Liver (tissue), 9 donors: Measurements from ENCODE around the gene SBF2. TPM values are rescaled to one million over a fixed set of nuclear protein-coding genes. Genes with fewer than 3 reads are reported as not detected.

ENCODE experiments used
- DNase-seq: peaks from one replicate; pipeline ENCODE4 v3.0.0-alpha.2; 2017; ENCODE audit warnings: low spot score
- H3K27ac ChIP-seq, 2 donors: one replicate each; pipeline ENCODE4 v1.7.0; 2013; ENCODE audit warnings: inconsistent platforms in 2 of 2, low read length in 2 of 2, control low read depth in 1 of 2, low read depth in 1 of 2, mild to moderate bottlenecking in 1 of 2
- H3K27me3 ChIP-seq, 4 donors: one replicate each; pipeline versions ENCODE4 v1.6.1 to v1.7.0; 2013; ENCODE audit warnings: low read length in 3 of 4, inconsistent platforms in 1 of 4, mild to moderate bottlenecking in 1 of 4, moderate library complexity in 1 of 4; ENCODE audit not compliant: control insufficient read depth in 4 of 4, insufficient read depth in 4 of 4
- H3K36me3 ChIP-seq, 4 donors: one replicate each; pipeline versions ENCODE4 v1.6.1 to v1.7.0; 2013; ENCODE audit warnings: low read length in 3 of 4, mild to moderate bottlenecking in 3 of 4, low read depth in 1 of 4, moderate library complexity in 1 of 4; ENCODE audit not compliant: control insufficient read depth in 4 of 4, insufficient read depth in 3 of 4
- H3K4me1 ChIP-seq, 4 donors: one replicate each; pipeline versions ENCODE4 v1.6.1 to v1.7.0; 2013; ENCODE audit warnings: low read length in 3 of 4, mild to moderate bottlenecking in 3 of 4, moderate library complexity in 1 of 4; ENCODE audit not compliant: control insufficient read depth in 4 of 4, insufficient read depth in 4 of 4
- H3K4me3 ChIP-seq, 3 donors: one replicate each; pipeline versions ENCODE4 v1.6.1 to v1.7.0; 2013; ENCODE audit warnings: low read length in 3 of 3, control low read depth in 1 of 3, low read depth in 1 of 3, mild to moderate bottlenecking in 1 of 3
- H3K9ac ChIP-seq, 2 donors: one replicate each; pipeline ENCODE4 v1.7.0; 2013; ENCODE audit warnings: low read length in 2 of 2, mild to moderate bottlenecking in 2 of 2, moderate library complexity in 2 of 2, control low read depth in 1 of 2, low read depth in 1 of 2
- H3K9me3 ChIP-seq, 4 donors: one replicate each; pipeline versions ENCODE4 v1.6.1 to v1.7.0; 2013; ENCODE audit warnings: low read length in 3 of 4; ENCODE audit not compliant: control insufficient read depth in 4 of 4
- EGR1 ChIP-seq, 2 donors: IDR thresholded peaks; 2 replicates each; pipeline ENCODE4 v1.6.1; 2016 to 2018; ENCODE audit warnings: antibody characterized with exemption in 2 of 2, low read depth in 2 of 2
- FOXA1 ChIP-seq: IDR thresholded peaks from 2 replicates; pipeline ENCODE4 v1.6.1; 2016; ENCODE audit warnings: antibody characterized with exemption
- FOXA2 ChIP-seq: IDR thresholded peaks from 2 replicates; pipeline ENCODE4 v1.6.1; 2016; ENCODE audit warnings: antibody characterized with exemption
- GABPA ChIP-seq, 2 donors: IDR thresholded peaks in 1 of 2; conservative IDR thresholded peaks in 1 of 2; 2 replicates each; pipeline ENCODE4 v1.6.1; 2016; ENCODE audit warnings: antibody characterized with exemption in 2 of 2, mild to moderate bottlenecking in 1 of 2, moderate library complexity in 1 of 2
- HNF4A ChIP-seq, 2 donors: conservative IDR thresholded peaks; 2 replicates each; pipeline ENCODE4 v1.6.1; 2016; ENCODE audit warnings: antibody characterized with exemption in 2 of 2, mild to moderate bottlenecking in 2 of 2
- HNF4G ChIP-seq: IDR thresholded peaks from 2 replicates; pipeline ENCODE4 v1.6.1; 2016; ENCODE audit warnings: antibody characterized with exemption
- JUND ChIP-seq, 2 donors: IDR thresholded peaks; 2 replicates each; pipeline ENCODE4 v1.6.1; 2016; ENCODE audit warnings: antibody characterized with exemption in 2 of 2
- NR2F2 ChIP-seq: IDR thresholded peaks from 2 replicates; pipeline ENCODE4 v1.6.1; 2016; ENCODE audit warnings: antibody characterized with exemption
- RAD21 ChIP-seq, 2 donors: IDR thresholded peaks; 2 replicates each; pipeline ENCODE4 v1.6.1; 2016; ENCODE audit warnings: antibody characterized with exemption in 2 of 2, mild to moderate bottlenecking in 2 of 2
- RXRA ChIP-seq, 2 donors: IDR thresholded peaks; 2 replicates each; pipeline ENCODE4 v1.6.1; 2017 to 2018; ENCODE audit warnings: antibody characterized with exemption in 2 of 2, mild to moderate bottlenecking in 1 of 2
- SP1 ChIP-seq: IDR thresholded peaks from 2 replicates; pipeline ENCODE4 v1.6.1; 2018; ENCODE audit warnings: antibody characterized with exemption, mild to moderate bottlenecking
- TAF1 ChIP-seq: conservative IDR thresholded peaks from 2 replicates; pipeline ENCODE4 v1.6.1; 2016; ENCODE audit warnings: antibody characterized with exemption, mild to moderate bottlenecking
- YY1 ChIP-seq: IDR thresholded peaks from 2 replicates; pipeline ENCODE4 v1.6.1; 2016; ENCODE audit warnings: antibody characterized with exemption, mild to moderate bottlenecking
- WGBS: extraction: QIAGEN DNeasy Blood & Tissue Kit; methylation state at CpG from one replicate; pipeline ENCODE4 v1.1.7; 2013; 5-methylcytosine and 5-hydroxymethylcytosine counted together
- polyA plus RNA-seq, 2 donors: library from polyadenylated mRNA; stranded (reverse) in 1 of 2; unstranded in 1 of 2; fragments of 200-250 nt in 1 of 2; fragments of >200 nt in 1 of 2; fragmentation: Nextera tagmentation in 1 of 2; extraction: Ambion mirVana in 1 of 2; gene quantifications; one replicate each; pipeline versions ENCODE4 v1.2.1 to v1.2.3, GENCODE V29; 2013 to 2015
- total RNA-seq, 2 donors: library from RNA; depleted of rRNA; stranded (reverse); fragments of >200 nt; gene quantifications; one replicate each; pipeline ENCODE4 v1.2.3, GENCODE V29; 2014
- TF ChIP-seq, protein P1 (sequence below): IDR thresholded peaks from 2 replicates; pipeline ENCODE4 v1.6.1; 2016; ENCODE audit warnings: antibody characterized with exemption
- TF ChIP-seq, protein P2 (sequence below): IDR thresholded peaks from 2 replicates; pipeline ENCODE4 v1.6.1; 2016; ENCODE audit warnings: antibody characterized with exemption
- TF ChIP-seq, protein P3 (sequence below): IDR thresholded peaks from 2 replicates; pipeline ENCODE4 v1.6.1; 2016; ENCODE audit warnings: antibody characterized with exemption
- TF ChIP-seq, protein P4 (sequence below): fragments of 150-350 bp; IDR thresholded peaks from 2 replicates; pipeline ENCODE4 v1.5.1; 2017; ENCODE audit warnings: improper control_type of control experiment, low read depth, low read length; ENCODE audit not compliant: missing input control
- donor health status: healthy.
- donor health status: healthy.
- donor health status: healthy.
- donor health status: healthy.
- donor health status: healthy.

Gene SBF2
- total and polyA plus RNA-seq, 4 donors = 7.5 to 31.3 (median 14.7) TPM

DNA sequence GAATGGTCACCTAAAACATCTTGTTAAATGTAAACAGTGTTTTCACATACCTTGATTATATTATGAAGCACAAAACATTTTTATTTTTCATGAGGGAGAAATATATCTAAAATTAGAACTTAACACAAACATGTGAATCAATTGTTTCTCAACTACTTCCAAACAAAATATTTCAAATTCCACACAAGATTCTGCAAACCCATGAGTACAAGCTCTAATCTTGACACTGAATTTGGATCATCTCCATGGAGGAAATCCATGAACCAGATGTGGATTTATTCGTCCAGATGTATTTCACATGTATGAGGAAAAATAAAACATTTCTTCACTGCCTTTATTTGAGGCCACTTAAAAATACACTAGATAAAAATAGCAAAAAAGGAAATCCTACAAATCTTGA is 184.2 kb downstream of the SBF2 start:
- 21% methylated on average over 1 of the region's 1 CpG for WGBS
- Histone ChIP-seq H3K4me3 (no peak overlapping the region), H3K9me3 (no peaks in the 10 kb centered on the region), H3K27ac (no peak overlapping the region), H3K4me1 (peaks cover 0 to 4% (median 3%) of the 10 kb centered on the region in 4 donors), H3K9ac (no peak overlapping the region), H3K36me3 (no peaks in the 10 kb centered on the region), H3K27me3 (no peaks in the 10 kb centered on the region)
- DNase-seq = no peak
- no peak for TF ChIP-seq RAD21 (IDR thresholded peaks at IDR 0.05)
- TF ChIP-seq NR2F2 = no peak

DNA sequence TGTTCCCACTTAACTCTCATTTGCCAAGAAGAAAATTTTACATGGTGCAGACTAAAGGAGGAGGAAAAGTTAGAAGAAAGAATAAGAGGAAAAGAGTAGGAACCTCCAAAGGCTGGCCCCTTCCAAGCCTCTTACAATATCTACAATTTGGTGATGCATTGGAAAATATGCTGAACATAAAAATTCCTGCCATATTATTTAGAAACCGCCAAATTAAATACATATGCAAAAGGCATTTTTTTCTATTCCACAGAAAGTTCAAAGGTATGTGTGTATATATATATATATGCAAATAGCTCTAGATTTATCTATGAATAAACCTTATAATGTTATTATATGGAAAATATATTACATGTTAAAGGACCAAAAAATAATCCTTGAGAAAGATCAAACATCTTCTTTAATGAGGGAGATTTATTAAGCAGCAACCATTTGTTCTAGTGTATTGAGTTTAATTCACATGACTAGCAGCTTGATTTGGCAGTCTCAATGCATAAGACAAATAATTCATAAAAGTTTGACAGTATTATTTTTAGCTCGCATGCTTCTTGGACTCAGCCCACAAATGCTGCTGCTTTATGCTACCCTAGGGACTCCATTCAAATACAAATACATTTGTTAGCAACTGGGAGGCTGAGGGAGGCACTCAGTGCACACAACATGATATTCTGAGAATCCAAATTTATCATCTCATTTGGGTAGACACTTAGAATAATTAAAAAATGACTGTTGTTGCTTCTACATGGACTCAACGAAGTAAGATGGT is 184.9 kb downstream of the SBF2 start:
- no peak overlapping the region for H3K4me3 ChIP-seq
- WGBS = 74% methylated on average over 3 of the region's 3 CpGs
- no peak overlapping the region for H3K9ac ChIP-seq
- no peaks in the 10 kb centered on the region for H3K36me3 ChIP-seq
- H3K27ac ChIP-seq = no peak overlapping the region
- H3K27me3 ChIP-seq = no peaks in the 10 kb centered on the region
- DNase-seq = no peak
- no peaks in the 10 kb centered on the region for H3K9me3 ChIP-seq
- no peak for TF ChIP-seq FOXA1
- TF ChIP-seq, protein P1, sequence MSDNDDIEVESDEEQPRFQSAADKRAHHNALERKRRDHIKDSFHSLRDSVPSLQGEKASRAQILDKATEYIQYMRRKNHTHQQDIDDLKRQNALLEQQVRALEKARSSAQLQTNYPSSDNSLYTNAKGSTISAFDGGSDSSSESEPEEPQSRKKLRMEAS = no peak
- no peak for TF ChIP-seq FOXA2
- TF ChIP-seq EGR1 (IDR thresholded peaks at IDR 0.05; ENCODE audit: low read depth in 2 of 2) = no peak
- no peak for TF ChIP-seq SP1
- no peak for TF ChIP-seq HNF4A (conservative IDR thresholded peaks at IDR 0.05)
- TF ChIP-seq TAF1 = no peak
- no peak for TF ChIP-seq HNF4G
- TF ChIP-seq, protein P2, sequence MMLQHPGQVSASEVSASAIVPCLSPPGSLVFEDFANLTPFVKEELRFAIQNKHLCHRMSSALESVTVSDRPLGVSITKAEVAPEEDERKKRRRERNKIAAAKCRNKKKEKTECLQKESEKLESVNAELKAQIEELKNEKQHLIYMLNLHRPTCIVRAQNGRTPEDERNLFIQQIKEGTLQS = no peak
- TF ChIP-seq JUND (IDR thresholded peaks at IDR 0.05) = no peak
- no peak for TF ChIP-seq YY1
- TF ChIP-seq, protein P3, sequence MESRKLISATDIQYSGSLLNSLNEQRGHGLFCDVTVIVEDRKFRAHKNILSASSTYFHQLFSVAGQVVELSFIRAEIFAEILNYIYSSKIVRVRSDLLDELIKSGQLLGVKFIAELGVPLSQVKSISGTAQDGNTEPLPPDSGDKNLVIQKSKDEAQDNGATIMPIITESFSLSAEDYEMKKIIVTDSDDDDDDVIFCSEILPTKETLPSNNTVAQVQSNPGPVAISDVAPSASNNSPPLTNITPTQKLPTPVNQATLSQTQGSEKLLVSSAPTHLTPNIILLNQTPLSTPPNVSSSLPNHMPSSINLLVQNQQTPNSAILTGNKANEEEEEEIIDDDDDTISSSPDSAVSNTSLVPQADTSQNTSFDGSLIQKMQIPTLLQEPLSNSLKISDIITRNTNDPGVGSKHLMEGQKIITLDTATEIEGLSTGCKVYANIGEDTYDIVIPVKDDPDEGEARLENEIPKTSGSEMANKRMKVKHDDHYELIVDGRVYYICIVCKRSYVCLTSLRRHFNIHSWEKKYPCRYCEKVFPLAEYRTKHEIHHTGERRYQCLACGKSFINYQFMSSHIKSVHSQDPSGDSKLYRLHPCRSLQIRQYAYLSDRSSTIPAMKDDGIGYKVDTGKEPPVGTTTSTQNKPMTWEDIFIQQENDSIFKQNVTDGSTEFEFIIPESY = no peak
- TF ChIP-seq RAD21 (IDR thresholded peaks at IDR 0.05) = no peak
- TF ChIP-seq RXRA (IDR thresholded peaks at IDR 0.05) = no peak
- peaks cover 0 to 4% (median 3%) of the 10 kb centered on the region in 4 donors for H3K4me1 ChIP-seq

DNA sequence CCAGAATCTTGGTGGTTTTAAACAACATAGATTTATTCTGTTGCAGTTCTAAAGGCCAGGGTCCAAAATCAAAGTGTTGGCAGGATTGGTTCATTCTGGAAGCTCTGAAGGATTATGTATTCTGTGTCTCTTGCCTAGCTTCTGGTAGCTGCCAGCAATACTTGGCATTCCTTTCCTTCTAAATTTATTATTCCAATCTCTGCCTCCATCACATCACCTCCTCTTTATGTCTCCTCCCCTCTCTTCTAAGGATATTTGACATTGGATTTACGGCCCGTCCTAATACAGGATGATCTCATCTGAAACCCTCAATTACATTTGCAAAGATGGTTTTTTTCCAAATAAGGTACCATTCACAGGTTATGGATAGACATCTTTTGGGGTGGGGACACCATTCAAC is 186.5 kb downstream of the SBF2 start:
- WGBS = 97% methylated on average over 2 of the region's 2 CpGs
- H3K36me3 ChIP-seq = no peaks in the 10 kb centered on the region
- no peaks in the 10 kb centered on the region for H3K9me3 ChIP-seq
- TF ChIP-seq, protein P4, sequence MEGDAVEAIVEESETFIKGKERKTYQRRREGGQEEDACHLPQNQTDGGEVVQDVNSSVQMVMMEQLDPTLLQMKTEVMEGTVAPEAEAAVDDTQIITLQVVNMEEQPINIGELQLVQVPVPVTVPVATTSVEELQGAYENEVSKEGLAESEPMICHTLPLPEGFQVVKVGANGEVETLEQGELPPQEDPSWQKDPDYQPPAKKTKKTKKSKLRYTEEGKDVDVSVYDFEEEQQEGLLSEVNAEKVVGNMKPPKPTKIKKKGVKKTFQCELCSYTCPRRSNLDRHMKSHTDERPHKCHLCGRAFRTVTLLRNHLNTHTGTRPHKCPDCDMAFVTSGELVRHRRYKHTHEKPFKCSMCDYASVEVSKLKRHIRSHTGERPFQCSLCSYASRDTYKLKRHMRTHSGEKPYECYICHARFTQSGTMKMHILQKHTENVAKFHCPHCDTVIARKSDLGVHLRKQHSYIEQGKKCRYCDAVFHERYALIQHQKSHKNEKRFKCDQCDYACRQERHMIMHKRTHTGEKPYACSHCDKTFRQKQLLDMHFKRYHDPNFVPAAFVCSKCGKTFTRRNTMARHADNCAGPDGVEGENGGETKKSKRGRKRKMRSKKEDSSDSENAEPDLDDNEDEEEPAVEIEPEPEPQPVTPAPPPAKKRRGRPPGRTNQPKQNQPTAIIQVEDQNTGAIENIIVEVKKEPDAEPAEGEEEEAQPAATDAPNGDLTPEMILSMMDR = no peak
- TF ChIP-seq, protein P2 = no peak
- TF ChIP-seq YY1 (no peak), FOXA2 (no peak), JUND (IDR thresholded peaks at IDR 0.05) (no peak), NR2F2 (no peak), RXRA (IDR thresholded peaks at IDR 0.05) (no peak), GABPA (IDR thresholded peaks at IDR 0.05 in 1 of 2, conservative IDR thresholded peaks at IDR 0.05 in 1 of 2) (no peak), EGR1 (IDR thresholded peaks at IDR 0.05; ENCODE audit: low read depth in 2 of 2) (no peak)
- TF ChIP-seq, protein P3 = no peak
- H3K4me1 ChIP-seq = peaks cover 0 to 4% (median 3%) of the 10 kb centered on the region in 4 donors
- no peaks in the 10 kb centered on the region for H3K27me3 ChIP-seq
- H3K27ac ChIP-seq = no peak overlapping the region
- H3K9ac ChIP-seq = no peak overlapping the region
- no peak for DNase-seq
- no peak overlapping the region for H3K4me3 ChIP-seq
